Measurements from ENCODE around the gene FAM24B.

Gene FAM24B

GRCh38 chr10:122849090-122849489 is 30.3 kb downstream of the FAM24B start:
- H3K36me3 ChIP-seq (ENCODE audit: control insufficient read depth, low read length) = peaks cover 4% of the 10 kb centered on the region
- no peak overlapping the region for H3K4me2 ChIP-seq (ENCODE audit: low read length)
- H3K27ac ChIP-seq (ENCODE audit: low read depth, low read length) = no peak overlapping the region
- peaks cover 3% of the 10 kb centered on the region; the same call in 1 of the 2 replicates for H3K4me1 ChIP-seq (ENCODE audit: control insufficient read depth, low read length)
- no peaks in the 10 kb centered on the region for H3F3A ChIP-seq (ENCODE audit: control insufficient read depth, insufficient read depth)
- H3K9me3 ChIP-seq (ENCODE audit: control insufficient read depth, insufficient read depth, low read length) = no peaks in the 10 kb centered on the region
- H3K9me2 ChIP-seq (replicated peaks; ENCODE audit: control insufficient read depth, low read length) = no peaks in the 10 kb centered on the region
- H4K20me1 ChIP-seq (ENCODE audit: control insufficient read depth, insufficient read depth, low read depth, low read length) = no peaks in the 10 kb centered on the region
- H3K79me2 ChIP-seq (ENCODE audit: control insufficient read depth, low read length) = no peaks in the 10 kb centered on the region
- TF ChIP-seq CTCF (IDR thresholded peaks at IDR 0.05; ENCODE audit: low read depth, low read length, poor library complexity, severe bottlenecking) = no peak
- TF ChIP-seq EZH2phosphoT487 (IDR thresholded peaks at IDR 0.05; ENCODE audit: borderline replicate concordance, low read length) = no peak
- no peak overlapping the region for H3K4me3 ChIP-seq (ENCODE audit: low read length)
- no peaks in the 10 kb centered on the region for H3K27me3 ChIP-seq (ENCODE audit: control insufficient read depth, low read length)

- Histone ChIP-seq H3K4me1 (ENCODE audit: control insufficient read depth, low read length) (peaks cover 3% of the 10 kb centered on the region; the same call in 1 of the 2 replicates), H3K9me3 (ENCODE audit: control insufficient read depth, insufficient read depth, low read length) (no peaks in the 10 kb centered on the region), H3K36me3 (ENCODE audit: control insufficient read depth, low read length) (peaks cover 4% of the 10 kb centered on the region; the same call in 1 of the 2 replicates), H3K4me3 (ENCODE audit: low read length) (no peak overlapping the region), H4K20me1 (ENCODE audit: control insufficient read depth, insufficient read depth, low read depth, low read length) (no peaks in the 10 kb centered on the region), H3K27ac (ENCODE audit: low read depth, low read length) (no peak overlapping the region), H3K27me3 (ENCODE audit: control insufficient read depth, low read length) (no peaks in the 10 kb centered on the region), H3K4me2 (ENCODE audit: low read length) (no peak overlapping the region), H3K9me2 (replicated peaks; ENCODE audit: control insufficient read depth, low read length) (no peaks in the 10 kb centered on the region), H3K79me2 (ENCODE audit: control insufficient read depth, low read length) (no peaks in the 10 kb centered on the region), H3F3A (ENCODE audit: control insufficient read depth, insufficient read depth) (no peaks in the 10 kb centered on the region)
- no peak for TF ChIP-seq CTCF (IDR thresholded peaks at IDR 0.05; ENCODE audit: low read depth, low read length, poor library complexity, severe bottlenecking)
- no peak for TF ChIP-seq EZH2phosphoT487 (IDR thresholded peaks at IDR 0.05; ENCODE audit: borderline replicate concordance, low read length)
Measured at GRCh38 chr10:122847782-122848604, 31.4 kb downstream of the FAM24B start.

GRCh38 chr10:122845783-122846332 is 33.5 kb downstream of the FAM24B start, which contains the start of gene CUZD1:
CUZD1 (minus strand) TSS chr10:122845857; CDS start chr10:122845843, 14 bp downstream.
- TF ChIP-seq CTCF (IDR thresholded peaks at IDR 0.05; ENCODE audit: low read depth, low read length, poor library complexity, severe bottlenecking) = no peak
- no peak for TF ChIP-seq EZH2phosphoT487 (IDR thresholded peaks at IDR 0.05; ENCODE audit: borderline replicate concordance, low read length)
- Histone ChIP-seq H3K4me2 (ENCODE audit: low read length) (no peak within 1 kb of the TSS), H3K4me3 (ENCODE audit: low read length) (no peak within 1 kb of the TSS), H3K79me2 (ENCODE audit: control insufficient read depth, low read length) (no peaks in the 10 kb centered on the region), H3K9me2 (replicated peaks; ENCODE audit: control insufficient read depth, low read length) (no peaks in the 10 kb centered on the region), H3K36me3 (ENCODE audit: control insufficient read depth, low read length) (0 out of 2 replicates have a peak, but pooled peaks cover 5% of the 10 kb centered on the region), H3F3A (ENCODE audit: control insufficient read depth, insufficient read depth) (no peaks in the 10 kb centered on the region), H3K9me3 (ENCODE audit: control insufficient read depth, insufficient read depth, low read length) (no peaks in the 10 kb centered on the region), H3K27ac (ENCODE audit: low read depth, low read length) (no peak within 1 kb of the TSS), H3K4me1 (ENCODE audit: control insufficient read depth, low read length) (peaks cover 3% of the 10 kb centered on the region; the same call in 1 of the 2 replicates), H4K20me1 (ENCODE audit: control insufficient read depth, insufficient read depth, low read depth, low read length) (no peaks in the 10 kb centered on the region), H3K27me3 (ENCODE audit: control insufficient read depth, low read length) (no peaks in the 10 kb centered on the region)

All from DOHH2 (cell line).